H54 (cell line): ENCODE measurements around the gene EDN2.

Experiments
- DNase-seq: peaks from one replicate; pipeline ENCODE4 v3.0.0; 2011; ENCODE audit warnings: low spot score, mixed read lengths; ENCODE audit not compliant: insufficient read length
- FAIRE-seq: peaks from 3 replicates; lab custom pipeline; 2011; peaks lifted over from hg19 to GRCh38; lab: Jason Lieb, UNC
- POLR2A ChIP-seq: IDR thresholded peaks from 2 replicates; pipeline ENCODE4 v1.6.1; 2011; ENCODE audit warnings: low read depth, mild to moderate bottlenecking, low read length

EDN2 gene

GRCh38 chr1:41447995-41448770 is 36.3 kb downstream of the EDN2 start:
- DNase-seq = no peak
- no peak for FAIRE-seq
- TF ChIP-seq POLR2A = no peak

GRCh38 chr1:41446851-41447610 is 37.5 kb downstream of the EDN2 start:
- no peak for TF ChIP-seq POLR2A
- FAIRE-seq (no peak), DNase-seq (no peak)

DNA sequence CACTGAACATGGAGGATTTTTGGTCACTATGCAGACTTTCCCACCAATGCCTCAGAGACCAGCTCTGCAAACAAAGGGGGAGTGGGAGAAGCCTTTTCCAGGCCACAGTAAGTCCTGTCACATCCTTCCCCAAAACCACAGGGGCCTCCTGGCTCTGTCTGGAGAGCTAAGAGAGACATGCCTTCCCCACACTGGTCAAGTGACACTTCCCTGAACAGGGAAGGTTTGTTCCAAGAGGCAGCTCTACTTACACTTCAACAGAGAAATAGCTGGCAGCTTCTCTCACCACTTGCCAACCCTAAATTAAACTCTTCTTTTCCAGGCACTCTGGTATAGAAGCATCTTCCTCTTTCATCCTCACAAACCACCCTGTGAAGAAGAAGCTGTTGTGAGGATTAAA is 39.7 kb downstream of the EDN2 start:
- no peak for TF ChIP-seq POLR2A
- DNase-seq (no peak), FAIRE-seq (no peak)

DNA sequence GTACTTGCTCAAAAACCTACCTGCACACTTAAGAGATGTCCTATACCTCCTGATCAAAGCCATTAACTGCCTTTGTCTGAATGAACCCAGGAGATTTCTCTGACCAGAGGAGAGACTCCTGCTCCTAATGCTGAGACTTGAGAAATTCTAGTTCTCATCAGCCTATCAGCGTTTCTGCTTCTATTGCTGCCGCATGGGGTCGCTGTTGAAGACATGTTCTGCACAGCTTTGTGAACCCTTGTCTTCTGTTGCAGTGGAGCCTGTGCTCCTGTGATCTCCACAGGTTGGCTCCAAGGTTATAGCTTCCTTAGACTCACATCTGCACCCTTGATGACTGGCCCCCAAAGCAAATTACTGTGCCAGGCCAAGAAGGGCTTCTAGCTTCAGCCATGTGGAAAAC is 40.2 kb downstream of the EDN2 start:
- TF ChIP-seq POLR2A = no peak
- FAIRE-seq (no peak), DNase-seq (no peak)

DNA sequence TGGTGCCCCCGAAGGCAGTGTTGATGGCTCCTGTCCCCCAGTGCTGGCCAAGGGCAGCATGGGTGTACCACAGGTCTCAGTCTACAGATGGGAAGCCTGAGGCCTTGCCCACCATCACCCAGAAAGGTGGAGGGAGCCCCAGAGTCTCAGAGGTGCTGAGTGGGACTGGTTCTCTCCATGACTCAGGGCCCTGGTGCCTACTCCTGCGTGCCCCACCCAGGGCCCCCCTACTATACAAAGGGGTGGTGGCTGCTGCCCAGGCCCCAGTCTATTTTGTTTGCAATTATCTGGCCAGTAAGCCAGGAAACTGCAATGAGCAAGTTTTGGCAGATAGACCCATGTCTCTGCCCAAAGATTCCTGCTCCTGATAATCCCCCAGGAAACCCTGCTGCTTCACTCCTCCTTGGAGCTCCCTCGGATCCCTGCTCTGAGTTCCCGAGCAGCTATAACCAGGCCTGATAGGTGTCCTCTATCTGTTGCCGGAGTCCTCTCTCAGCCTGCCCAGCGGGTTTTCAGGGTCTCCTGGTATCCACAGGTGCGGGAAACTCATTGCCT is 41.7 kb downstream of the EDN2 start:
- no peak for TF ChIP-seq POLR2A
- FAIRE-seq = no peak
- no peak for DNase-seq

- no peak for DNase-seq
- FAIRE-seq = no peak
- TF ChIP-seq POLR2A = no peak
Observed at GRCh38 chr1:41440321-41441085, 44.0 kb downstream of the EDN2 start.

DNA sequence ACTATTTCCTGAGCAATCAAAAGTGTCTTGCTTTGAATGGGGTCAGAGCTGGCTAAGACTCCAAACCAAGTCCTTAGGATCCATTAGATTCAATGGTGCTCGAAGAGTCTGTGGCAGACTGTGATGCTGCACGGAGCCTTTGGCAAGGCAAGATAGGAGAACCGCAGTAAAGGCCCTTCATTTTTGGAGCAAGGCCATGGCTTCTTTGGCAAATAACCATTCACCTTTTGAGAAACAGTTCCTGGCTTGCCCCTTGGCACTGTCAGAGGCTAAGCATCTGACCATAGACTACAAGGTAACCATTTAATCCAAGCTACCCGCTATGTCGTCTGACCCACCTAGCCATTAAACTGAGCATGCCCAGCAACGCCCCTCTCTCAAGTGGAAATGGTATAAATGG is 45.2 kb downstream of the EDN2 start:
- DNase-seq (no peak), FAIRE-seq (no peak)
- TF ChIP-seq POLR2A = no peak

GRCh38 chr1:41438711-41439110 is 45.8 kb downstream of the EDN2 start:
- FAIRE-seq (no peak), DNase-seq (no peak)
- TF ChIP-seq POLR2A = no peak

- FAIRE-seq (no peak), DNase-seq (no peak)
- TF ChIP-seq POLR2A = no peak
Observed at GRCh38 chr1:41437011-41437355, 47.5 kb downstream of the EDN2 start.

- FAIRE-seq (no peak), DNase-seq (no peak)
- TF ChIP-seq POLR2A = no peak
Observed at GRCh38 chr1:41436281-41437010, 48.0 kb downstream of the EDN2 start.

DNA sequence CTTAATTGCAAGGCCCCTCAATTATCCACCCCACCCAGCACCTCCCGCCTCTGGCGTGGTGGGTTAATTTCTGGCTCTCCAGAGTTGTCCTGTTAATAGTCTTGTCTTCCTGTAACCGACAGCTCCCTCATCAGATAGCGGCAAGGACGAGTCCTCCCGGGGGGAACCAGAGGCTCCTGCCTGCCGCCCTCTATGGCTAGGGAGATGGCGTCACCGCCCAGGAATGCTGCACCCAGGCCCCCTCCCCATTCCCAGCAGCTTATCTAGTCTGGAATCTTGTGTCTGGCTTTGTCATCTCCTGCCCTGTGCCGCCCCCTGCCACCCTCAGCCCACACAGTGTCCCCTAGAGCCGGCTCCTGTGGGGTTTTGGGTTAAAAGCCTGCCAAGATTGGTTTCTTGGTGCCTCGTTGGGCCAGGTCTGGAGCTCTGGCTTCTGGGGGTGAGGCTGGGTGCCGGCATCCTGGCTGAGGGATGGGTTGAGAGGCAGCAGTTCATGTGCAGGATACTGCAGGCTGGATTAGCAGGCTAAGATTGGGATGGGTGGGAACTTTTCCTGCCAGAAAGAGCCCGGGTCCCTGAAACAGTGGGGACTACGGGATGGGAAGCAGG is 48.8 kb downstream of the EDN2 start:
- DNase-seq (no peak), FAIRE-seq (no peak)
- TF ChIP-seq POLR2A = no peak

- TF ChIP-seq POLR2A = no peak
- FAIRE-seq (no peak), DNase-seq (no peak)
Observed at GRCh38 chr1:41434748-41435449, 49.6 kb downstream of the EDN2 start.

GRCh38 chr1:41434306-41434705 is 50.2 kb downstream of the EDN2 start:
- FAIRE-seq = no peak
- DNase-seq = no peak

More at GRCh38 chr1:41434306-41434705, 50.2 kb downstream of the EDN2 start:
- no peak for TF ChIP-seq POLR2A
